SIG-M5 treated with dmso at 0.1 percent for 504 hours (cell line): ENCODE measurements around the gene UGT2B10.

Experiments used
- DNase-seq: peaks from one replicate; lab custom pipeline; 2025; ENCODE audit not compliant: unreplicated experiment; lab: John Stamatoyannopoulos, UW

UGT2B10 gene

DNA sequence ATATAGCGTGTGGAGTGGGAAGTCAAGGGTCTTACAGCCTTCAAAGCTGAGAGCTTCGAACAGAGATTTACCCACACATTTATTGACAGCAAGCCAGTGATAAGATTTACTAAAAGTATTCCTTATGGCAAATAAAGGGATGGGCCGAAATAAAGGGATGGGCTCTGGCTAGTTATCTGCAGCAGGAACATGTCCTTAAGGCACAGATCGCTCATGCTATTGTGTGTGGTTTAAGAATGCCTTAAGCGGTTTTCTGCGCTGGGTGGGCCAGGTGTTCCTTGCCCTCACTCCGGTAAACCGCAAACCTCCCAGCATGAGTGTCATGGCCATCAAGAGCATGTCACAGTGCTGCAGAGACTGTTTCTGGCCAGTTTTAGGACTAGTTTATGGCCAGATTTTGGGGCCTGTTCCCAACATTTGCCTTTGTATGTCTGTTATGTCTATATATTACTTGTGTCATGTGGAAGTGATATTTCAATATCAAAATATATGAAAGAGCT, 53.5 kb downstream of the UGT2B10 start:
- DNase-seq: no peak

DNA sequence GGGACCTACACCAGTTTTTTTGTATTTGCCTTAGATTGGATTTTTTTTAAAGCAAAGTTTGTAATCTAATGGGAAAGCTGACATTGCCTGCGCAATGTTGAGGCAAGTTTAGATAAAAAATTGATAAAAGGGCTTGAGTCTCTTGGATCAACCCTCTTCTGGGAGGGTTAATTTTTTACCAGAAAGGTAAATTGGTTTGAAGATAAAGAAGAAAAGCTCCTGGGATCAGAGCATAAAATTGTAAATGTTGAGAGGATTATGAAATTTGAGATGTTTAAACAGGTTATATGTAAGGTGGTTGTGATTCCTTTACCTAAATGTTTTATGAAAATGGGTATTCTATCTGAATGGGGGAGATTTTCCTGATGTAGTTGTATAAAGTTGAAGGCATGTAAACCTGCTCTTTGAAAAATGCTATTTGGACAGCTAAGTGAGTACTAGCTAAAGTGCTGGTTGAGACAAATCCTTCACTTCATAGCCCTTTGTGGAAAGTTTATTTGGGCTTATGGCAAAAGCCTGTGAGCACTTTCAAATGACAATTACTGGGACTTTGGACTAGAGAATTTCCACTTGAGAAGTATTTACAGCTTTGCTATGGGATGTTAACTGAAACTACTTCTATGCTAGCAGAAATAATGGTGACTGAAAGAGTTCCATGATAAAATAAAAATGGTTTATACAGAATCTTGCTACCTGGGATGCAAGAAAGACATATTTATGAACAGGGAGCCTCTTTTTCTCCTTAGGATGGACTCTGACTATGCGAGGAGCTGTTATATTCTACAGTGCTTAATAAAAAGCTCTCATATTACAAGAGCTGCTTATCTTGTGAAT, 56.2 kb downstream of the UGT2B10 start:
- no peak for DNase-seq

DNA sequence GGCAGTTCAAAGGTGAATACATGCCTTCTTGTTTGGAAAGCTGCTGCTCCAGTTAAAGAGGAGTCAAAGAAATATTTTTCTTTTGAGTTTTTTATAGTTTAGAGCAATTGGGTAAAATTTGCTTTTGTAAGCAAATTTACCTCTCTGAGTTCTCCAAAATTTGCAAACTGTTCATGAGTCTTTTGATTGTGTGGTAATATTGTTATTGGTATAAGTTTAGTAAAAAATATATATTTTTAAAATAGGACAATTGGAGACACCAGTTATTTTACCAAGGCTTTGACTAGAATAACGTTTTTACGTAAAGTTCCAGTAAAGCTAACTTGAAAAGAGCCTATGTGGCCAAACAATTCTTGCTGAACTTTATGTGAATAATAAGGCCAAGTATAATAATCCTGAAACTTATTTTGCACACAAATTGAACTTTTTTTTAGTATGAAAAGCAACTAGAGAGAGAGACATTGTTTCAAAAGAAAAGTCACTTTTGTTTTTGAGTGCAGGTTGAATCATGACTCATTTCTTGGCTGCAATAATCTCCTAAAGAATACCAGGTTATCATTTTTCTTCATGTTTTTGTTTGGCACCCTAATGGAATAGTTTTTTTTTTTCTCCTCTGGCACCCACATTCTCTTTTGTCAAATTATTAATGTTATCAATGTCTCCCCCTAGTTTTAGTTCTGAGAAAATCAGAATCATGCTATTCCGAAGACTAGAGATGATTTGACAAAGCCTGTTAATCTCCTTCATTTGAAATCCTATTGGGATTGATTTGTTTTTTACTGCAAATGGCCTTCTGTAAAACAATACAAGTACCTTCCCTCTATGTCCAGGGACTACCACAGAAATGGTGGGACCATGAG, 57.1 kb downstream of the UGT2B10 start:
- DNase-seq: no peak

DNA sequence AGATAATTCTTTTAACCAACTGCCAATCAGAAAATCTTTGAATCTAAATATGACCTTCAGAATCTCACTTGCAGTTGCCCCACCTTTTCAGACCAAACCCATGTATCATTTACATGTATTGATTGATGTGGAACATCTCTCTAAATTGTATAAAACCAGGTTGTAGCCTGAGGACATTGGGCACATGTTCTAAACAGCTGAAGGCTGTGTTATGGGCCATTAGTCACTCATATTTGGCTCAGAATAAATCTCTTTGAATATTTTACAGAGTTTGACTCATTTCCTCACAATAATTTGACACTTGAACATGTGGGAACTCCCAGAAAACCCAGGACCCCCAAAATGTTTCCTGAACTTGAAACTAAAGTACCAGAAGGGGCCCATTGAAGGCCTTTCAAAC, 58.7 kb downstream of the UGT2B10 start:
- no peak for DNase-seq

DNA sequence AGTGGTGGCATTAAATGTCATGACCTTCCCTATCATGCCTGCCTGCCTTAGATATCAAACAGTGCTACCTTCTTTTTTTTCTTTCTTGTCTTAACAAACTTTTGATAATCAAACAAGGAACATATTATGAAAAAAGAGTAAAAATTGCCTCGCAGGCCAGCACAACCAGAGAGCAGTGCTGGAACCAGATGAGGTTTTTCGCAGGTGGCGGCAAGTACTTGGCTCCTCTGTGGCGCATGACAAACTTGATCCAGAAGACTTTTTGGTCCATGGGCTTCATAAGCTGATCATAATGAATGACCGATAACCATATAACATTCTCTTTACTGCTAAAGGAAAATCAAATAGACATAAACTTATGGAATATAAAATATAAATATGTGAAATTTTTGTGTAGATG, 61.8 kb downstream of the UGT2B10 start:
- DNase-seq: no peak

DNA sequence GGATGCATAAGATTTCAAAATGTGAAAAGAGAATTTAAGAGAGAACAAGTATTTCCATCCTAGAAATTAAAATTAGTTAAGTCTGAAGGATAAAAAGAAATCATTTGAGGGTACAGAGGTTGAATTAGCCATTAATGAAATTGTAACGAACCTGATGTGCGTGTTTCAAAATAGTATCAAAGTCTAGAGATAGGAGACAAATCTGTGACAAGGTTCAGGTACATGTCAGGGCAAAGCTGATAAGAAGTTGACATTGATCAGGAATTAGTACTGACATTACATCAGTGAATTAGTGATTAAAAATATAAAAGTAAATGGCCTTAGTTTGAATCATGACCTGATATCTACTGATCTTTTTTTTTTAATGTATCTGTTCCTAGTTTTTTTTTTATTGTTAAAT, 62.3 kb downstream of the UGT2B10 start:
- DNase-seq: no peak
